Measurements from ENCODE around the gene RGS4.
"Not testable (repeated sequence)": the region's sequence is repeated elsewhere in the genome, so short reads cannot be mapped to it uniquely, and the experiment has no call there.

GRCh38 chr1:163089117-163089516, 20.0 kb downstream of the RGS4 start:
- TF ChIP-seq SMAD3 (CRISPR knock-in tag; IDR thresholded peaks at IDR 0.05; ENCODE audit: borderline replicate concordance); JAZF1 (CRISPR knock-in tag; IDR thresholded peaks at IDR 0.05); ESRRA (CRISPR knock-in tag; IDR thresholded peaks at IDR 0.05; ENCODE audit: borderline replicate concordance); CTCF (IDR thresholded peaks at IDR 0.05): not testable (repeated sequence)
